ENCODE results near the gene TEX36. TPM values are rescaled to one million over a fixed set of nuclear protein-coding genes. Genes with fewer than 3 reads are reported as not detected.
A peak's percentile ranks its signal among the peaks of the same experiment; 100 is the strongest.

The TEX36 gene
- total and polyA plus RNA-seq, 9 of the 15 experiments (the other 6 are each of a cell fraction or from before 2014, with no cell fraction given): 0.10 to 0.82 (median 0.15) TPM; not detected in 6

GRCh38 chr10:125719173-125720001 lies 36.4 kb upstream of the TEX36 start, which contains the start of gene EDRF1 (continued):
- TF ChIP-seq ZBTB8A (IDR thresholded peaks at IDR 0.05; ENCODE audit: partially characterized antibody) (no peak), MYBL2 (IDR thresholded peaks at IDR 0.05; ENCODE audit: low read depth) (no peak), MYBL2 (CRISPR knock-in tag; IDR thresholded peaks at IDR 0.05; ENCODE audit: borderline replicate concordance) (no peak), ZKSCAN8 (CRISPR knock-in tag; IDR thresholded peaks at IDR 0.05) (no peak), DNMT1 (IDR thresholded peaks at IDR 0.05) (no peak), ARID1B (IDR thresholded peaks at IDR 0.05) (no peak), TOE1 (IDR thresholded peaks at IDR 0.05; ENCODE audit: borderline replicate concordance) (no peak), TOE1 (CRISPR knock-in tag; IDR thresholded peaks at IDR 0.05; ENCODE audit: borderline replicate concordance, low read depth) (no peak), GTF2A2 (tag; IDR thresholded peaks at IDR 0.05) (no peak), PATZ1 (CRISPR knock-in tag; IDR thresholded peaks at IDR 0.05; ENCODE audit: borderline replicate concordance) (no peak), MEIS2 (IDR thresholded peaks at IDR 0.05; ENCODE audit: partially characterized antibody) (peak; percentile 63), CHD4 (IDR thresholded peaks at IDR 0.05; ENCODE audit: insufficient read depth, insufficient replicate concordance, low read depth, low read length, poor library complexity, severe bottlenecking) (no peak), TCFL5 (CRISPR knock-in tag; conservative IDR thresholded peaks at IDR 0.05) (no peak), EWSR1 (IDR thresholded peaks at IDR 0.05; ENCODE audit: borderline replicate concordance, low read depth, partially characterized antibody) (no peak), KHSRP (IDR thresholded peaks at IDR 0.05) (no peak), RREB1 (CRISPR knock-in tag; IDR thresholded peaks at IDR 0.05) (no peak), ZNF586 (CRISPR knock-in tag; conservative IDR thresholded peaks at IDR 0.05) (no peak), ZNF280A (IDR thresholded peaks at IDR 0.05; ENCODE audit: low read depth, partially characterized antibody) (no peak)
